Measurements from ENCODE around the gene TRIM4.

Gene TRIM4

GRCh38 chr7:99842926-99843325 is 76.4 kb downstream of the TRIM4 start:
- no peak for DNase-seq (ENCODE audit: low read depth)
